LoVo (cell line): ENCODE measurements around the gene MTIF3.

ENCODE experiments used
- DNase-seq: peaks from one replicate; pipeline ENCODE4 v3.0.0-alpha.2; 2016; ENCODE audit warnings: low spot score

Gene MTIF3

DNA sequence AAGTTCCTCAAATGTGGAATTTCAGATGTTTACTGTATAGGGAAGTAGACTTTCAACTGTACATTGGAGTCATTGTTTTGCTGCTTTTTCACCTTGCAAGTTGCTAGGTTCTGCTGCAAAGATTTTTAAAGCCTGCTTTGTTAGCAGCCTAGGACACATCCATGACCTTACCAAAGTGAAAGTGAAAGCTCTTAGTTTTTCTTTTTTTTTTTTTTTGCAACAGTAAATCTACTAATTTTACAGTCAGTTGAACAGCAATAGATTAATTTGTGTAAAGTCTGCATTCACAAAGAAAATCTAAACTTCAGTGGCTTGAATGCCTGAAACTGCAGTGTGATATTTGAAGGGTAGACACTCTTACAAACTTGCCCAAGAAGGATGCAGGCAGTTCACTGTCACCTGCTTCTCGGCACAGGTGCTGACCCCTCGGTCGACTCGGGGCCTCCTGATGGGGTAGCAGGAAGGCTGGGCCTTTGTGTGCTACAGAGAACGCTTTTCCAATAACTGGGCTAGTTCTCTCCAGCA is 5.0 kb upstream of the MTIF3 start:
- no peak for DNase-seq

GRCh38 chr13:27450921-27451471 is 632 bp upstream of the MTIF3 start:
- peak; percentile 87 for DNase-seq

GRCh38 chr13:27449081-27449603 is 1.2 kb downstream of the MTIF3 start:
- no peak for DNase-seq

- DNase-seq: no peak
Observed at GRCh38 chr13:27448308-27448707, 2.1 kb downstream of the MTIF3 start.

GRCh38 chr13:27446986-27447583 is 3.3 kb downstream of the MTIF3 start:
- no peak for DNase-seq

DNA sequence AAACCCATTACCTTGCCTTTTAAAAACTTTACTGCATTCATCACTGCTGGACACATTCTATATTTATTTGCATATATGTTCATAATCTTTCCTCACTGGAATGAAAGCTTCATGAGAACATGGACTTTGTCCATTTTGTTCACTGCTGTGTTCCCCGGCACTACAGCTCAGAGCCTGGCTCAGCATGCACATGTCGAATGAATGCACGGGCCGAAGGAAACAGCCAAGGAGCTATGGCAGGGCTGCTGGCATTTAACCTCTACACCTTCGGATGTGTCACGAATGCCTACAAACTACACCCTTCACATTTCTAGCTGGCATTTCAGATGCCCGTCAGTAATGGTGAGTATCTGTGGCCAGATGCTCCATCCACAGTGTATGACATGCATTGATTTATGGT is 7.6 kb downstream of the MTIF3 start:
- DNase-seq: no peak

GRCh38 chr13:27442071-27442647 is 8.2 kb downstream of the MTIF3 start:
- peak; percentile 24 for DNase-seq

- no peak for DNase-seq
Observed at GRCh38 chr13:27440408-27440807, 10.0 kb downstream of the MTIF3 start.

- no peak for DNase-seq
Observed at GRCh38 chr13:27437126-27437525, 13.2 kb downstream of the MTIF3 start.

DNA sequence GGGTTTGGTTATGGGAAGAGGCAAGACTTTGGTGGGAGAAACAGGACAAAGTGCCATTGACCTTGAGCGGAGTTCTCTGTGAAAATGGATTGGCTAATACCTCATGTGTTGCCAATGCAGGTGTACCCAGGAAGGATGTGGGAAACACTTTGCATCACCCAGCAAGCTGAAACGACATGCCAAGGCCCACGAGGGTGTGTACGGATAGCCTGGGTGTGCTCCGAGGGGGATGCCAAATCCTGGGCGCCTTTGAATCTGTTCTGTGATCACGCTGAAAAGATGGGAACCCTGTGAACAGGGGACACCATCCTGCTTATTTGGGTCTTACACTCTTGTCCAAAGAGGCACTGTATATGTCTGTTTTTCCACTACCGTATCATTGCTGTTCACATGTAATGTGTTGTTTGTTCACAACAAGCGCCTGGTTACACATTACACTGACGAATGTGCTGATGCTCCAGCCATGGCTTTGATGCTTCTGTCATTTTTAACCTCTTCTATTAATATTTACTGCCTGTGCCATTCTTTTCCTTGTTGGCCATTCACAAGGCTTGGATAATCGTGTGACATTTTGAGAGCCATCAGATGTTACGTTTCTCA is 17.7 kb downstream of the MTIF3 start:
- no peak for DNase-seq

- DNase-seq: no peak
Observed at GRCh38 chr13:27432180-27432579, 18.2 kb downstream of the MTIF3 start.

GRCh38 chr13:27428160-27428559 is 22.2 kb downstream of the MTIF3 start:
- DNase-seq: no peak

DNA sequence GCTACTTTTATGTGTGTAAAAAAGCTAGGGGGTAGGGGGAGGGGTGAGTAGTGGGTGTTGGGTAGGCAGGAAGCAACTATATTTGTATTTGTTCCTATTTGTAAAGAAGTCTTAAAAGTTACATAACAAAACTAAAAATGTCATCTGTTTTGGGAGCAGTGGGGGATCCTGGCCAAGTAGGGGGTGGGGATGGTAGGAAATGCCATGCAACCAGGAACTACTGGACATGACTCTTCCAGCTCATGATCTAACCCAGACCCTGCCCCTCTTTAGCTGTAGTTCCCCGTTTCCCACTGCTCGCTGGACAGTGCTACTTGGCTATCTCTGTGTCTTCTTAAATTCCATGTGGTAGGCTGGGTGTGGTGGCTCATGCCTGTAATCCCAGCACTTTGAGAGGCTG is 22.7 kb downstream of the MTIF3 start:
- DNase-seq: no peak

GRCh38 chr13:27425918-27426630 is 24.3 kb downstream of the MTIF3 start:
- peak; percentile 92 for DNase-seq

DNA sequence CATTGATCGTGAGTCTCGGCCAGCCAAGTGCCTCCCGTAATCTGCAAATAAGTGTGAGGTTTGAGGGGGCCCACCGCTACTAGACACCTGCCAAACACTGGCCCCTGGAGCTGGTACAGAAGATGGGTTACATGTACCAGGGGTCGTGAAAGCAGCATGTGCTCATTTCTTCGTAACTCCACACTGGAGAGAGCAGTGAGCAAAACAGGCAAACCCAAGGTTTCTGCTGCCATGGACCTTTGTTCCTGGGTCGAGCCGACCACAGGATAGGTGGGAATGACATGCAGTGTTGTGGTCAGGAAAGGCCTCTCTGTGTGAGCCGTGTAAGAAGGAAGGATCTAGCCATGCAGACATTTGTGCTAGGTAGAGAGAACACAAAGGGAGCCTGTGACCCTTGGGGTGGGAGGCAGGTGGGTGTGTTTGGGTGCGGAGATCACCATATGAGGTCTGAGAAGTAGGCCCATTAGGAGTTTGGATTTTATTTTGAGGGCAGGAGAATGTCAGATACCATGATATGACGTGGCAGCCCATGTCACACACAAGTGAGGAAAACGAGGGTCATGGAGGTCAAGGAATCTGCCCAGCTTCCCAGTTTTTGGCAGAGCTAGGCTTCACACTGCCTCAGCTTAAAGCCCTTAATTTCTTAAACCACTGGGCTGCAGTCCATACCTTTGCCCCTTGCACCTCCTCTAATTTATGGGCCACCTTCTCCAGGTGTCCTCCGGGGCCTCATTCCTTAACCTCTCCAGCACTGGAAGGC is 25.0 kb downstream of the MTIF3 start:
- peak; percentile 6 for DNase-seq

- DNase-seq: peak; percentile 92
Observed at GRCh38 chr13:27424246-27425157, 25.9 kb downstream of the MTIF3 start, which contains the start of gene GTF3A. TSS of gene GTF3A (plus strand) at chr13:27424619.

DNA sequence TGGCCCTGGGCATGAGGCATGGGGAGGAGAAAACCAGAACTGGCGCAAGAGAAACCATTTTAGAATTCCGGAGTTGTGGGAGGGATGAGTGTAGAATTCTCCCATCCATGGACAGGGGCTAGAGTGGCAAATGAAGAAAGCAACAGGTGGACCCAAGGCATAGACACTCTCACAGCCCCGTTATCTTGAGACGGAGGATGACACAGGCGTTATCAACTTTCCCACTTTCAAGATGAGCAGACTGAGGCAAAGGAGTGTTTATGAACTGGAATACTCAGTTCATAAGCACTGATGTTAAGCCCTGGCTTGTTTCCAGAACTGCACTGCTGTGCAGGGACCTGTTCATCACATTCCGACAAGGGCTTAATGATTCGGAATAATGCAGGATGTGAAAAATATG is 27.0 kb downstream of the MTIF3 start:
- DNase-seq: no peak

DNA sequence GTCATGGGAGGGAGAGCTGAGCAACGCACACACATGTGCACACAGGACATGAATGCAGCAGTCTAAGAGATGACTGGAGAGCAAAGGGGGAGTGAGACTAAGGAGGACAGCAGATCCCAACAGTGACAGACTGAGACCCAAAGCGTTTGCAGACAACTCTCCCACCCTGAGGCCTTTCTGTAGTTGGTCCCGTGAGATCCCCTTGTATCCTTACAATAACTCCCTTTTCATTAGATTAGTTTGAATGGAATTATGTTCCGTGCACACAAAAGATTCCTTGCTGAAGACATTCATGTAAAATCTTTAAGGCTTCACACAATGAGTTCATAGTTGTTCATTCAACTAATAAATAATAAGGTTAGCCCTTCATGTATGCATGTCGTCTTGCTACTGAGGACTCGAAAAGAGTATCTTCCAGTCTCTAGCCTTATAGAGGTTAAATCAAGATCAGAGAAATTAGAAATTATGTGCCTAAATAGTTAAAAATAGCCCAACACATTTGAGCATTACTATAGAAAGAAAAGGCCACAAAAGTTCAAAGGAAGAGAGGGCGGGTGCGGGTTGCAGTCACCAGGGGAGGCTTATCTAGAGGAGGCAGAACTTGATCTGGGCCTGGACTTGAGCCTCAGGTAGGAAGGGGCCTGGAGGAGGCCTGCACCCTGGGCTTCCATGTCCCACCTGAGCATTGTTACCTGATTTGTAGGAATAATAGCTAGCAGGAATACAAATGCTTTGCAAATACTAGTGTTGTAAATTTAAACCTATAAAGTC is 29.1 kb downstream of the MTIF3 start:
- no peak for DNase-seq

- DNase-seq: no peak
Observed at GRCh38 chr13:27419328-27419727, 31.0 kb downstream of the MTIF3 start.

DNA sequence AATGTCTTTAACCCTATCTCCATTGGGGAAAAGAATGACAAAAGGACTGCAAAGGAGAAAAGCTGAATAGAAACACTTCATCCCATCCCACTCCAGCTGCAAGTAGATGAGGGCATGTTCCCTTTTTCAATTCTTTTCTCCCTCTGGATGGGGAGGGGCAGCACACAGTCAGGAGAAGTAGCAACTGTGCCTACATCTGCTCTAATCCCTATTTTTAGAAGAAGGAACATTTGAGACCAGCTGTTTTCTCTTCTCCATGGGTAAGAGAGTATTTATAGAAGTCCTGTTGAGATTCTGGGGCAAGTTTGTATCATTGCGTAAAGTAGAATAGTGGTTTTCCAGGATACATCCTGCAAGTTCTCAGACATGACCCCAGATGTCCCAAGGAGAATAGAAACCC is 35.2 kb downstream of the MTIF3 start:
- no peak for DNase-seq
